GM19035 (cell line): ENCODE results near the gene MRPS7.
"Not testable (repeated sequence)": the region's sequence is repeated elsewhere in the genome, so short reads cannot be mapped to it uniquely, and the experiment has no call there.

Experiments used
- ATAC-seq: cut with Tn5 transposase; IDR thresholded peaks from one replicate; pipeline ENCODE4 v1.9.1; 2021; ENCODE audit not compliant: unreplicated experiment

MRPS7 gene

DNA sequence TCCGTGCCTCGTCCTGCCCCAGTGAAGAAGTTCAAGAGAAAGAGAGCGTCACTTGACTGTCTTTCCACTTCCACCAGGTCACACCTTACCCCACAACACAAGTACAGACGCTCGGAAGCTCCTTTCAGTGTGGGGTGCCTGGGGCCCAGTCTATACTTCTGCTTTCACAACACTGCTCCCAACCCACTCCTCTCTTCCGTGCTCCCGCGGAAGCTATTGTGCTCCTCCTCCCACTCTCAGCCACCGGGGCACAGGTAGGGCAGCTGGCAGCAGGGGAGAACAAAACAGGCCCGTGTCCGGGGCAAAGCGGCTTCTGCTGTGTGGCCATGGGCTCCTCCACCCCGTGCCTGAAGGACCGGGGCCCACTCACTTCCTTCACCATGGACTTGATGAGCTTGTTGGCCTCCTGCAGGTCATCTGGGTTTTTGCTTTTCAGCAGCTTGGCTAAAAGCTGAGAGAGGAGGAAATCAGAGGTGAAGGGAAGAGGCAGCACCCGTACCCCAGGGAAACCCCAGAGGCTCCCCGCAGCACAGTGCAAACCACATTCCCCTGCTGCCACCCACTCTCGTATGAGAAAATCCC, 19.1 kb upstream of the MRPS7 start:
- no peak for ATAC-seq

DNA sequence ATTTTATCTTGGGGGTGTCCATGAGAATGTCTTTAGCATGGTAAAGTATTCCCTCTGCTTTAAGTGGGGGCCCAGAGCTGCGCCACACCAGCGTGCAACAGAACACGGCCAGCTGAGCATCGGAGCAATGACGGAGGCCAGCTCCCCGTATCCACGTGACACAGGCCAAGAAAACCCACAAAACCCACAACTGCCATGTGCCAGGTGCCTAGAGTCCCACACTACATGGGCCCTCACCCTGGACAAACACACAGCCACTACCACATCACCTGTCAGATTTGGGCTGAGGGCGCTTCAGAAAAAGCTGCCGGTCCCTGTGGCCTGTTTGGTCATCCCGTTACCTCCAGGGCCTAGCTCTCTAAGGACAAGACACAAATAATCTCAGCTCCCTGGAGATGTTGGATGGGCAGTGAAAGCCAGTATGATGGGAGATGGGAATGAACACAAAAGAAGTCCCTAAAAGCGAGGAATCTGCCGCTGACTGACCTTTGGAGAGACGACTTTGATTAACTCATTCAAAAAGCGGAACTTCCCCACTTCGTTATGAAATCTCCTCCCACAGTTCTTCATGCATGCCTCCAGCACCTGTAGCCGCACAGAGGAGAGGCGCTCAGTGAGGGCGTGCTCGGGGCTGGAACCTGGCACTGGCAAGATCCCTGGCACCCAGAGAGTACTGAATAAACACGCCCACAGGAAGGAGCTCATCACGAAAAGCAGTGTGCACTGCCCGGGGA, 17.4 kb upstream of the MRPS7 start:
- no peak for ATAC-seq

DNA sequence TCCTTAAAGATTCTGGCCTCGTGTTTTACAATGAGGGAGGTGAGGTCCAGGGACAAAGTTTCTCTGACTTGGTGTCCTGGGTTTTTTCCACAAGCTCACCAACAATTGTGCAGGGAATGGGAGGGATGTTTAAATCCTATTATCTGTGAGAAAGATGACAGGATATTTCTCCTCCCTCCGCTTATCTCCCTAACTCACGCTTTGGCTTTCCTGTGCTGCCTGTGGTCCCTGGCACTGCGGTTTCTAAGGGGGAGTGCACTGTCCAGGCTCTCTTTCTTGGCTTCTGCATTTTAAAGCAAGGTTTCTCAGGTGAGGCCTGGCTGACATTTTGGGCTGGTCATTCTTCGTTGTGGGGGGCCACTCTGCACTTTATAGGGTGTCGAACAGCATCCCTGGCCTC, 16.7 kb upstream of the MRPS7 start:
- no peak for ATAC-seq

DNA sequence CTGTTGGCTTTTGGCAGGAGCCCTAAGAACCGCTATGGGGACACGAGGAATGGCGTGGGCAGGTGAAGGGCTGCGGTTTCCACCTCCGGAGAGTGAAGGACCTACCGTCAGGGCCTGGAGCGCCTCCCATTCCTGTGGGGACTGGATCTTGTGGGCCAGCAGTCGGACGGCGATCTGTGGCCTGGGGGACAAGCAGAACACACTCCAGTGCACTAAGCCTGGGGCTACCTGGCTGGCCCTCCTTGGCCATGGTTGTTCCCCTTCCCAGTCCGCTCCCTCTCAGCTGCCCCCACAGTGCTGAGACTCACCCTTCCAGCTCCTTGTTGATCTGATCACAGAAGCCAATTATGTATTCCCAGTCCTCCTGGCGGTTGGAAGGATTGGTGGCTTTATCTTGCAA, 15.3 kb upstream of the MRPS7 start:
- ATAC-seq, result no peak

DNA sequence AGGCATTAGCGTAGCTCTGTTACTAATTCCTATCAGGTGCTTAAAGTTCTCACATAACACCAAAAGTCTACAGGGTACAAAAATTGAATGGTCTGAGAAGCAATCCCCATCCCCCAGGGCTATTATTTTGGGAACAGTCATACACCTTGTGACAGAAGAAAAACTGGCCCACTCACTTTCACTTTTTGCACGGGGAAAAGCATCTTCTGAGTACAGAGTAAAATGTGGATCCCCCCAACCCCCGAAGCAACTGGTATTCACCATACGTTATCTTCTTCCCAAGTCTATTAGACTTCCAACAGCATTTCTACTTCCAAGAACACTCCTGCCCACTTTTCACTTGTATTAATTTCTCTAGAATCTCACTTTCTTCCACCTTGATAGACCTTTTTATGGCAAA, 12.1 kb upstream of the MRPS7 start:
- ATAC-seq, result no peak

DNA sequence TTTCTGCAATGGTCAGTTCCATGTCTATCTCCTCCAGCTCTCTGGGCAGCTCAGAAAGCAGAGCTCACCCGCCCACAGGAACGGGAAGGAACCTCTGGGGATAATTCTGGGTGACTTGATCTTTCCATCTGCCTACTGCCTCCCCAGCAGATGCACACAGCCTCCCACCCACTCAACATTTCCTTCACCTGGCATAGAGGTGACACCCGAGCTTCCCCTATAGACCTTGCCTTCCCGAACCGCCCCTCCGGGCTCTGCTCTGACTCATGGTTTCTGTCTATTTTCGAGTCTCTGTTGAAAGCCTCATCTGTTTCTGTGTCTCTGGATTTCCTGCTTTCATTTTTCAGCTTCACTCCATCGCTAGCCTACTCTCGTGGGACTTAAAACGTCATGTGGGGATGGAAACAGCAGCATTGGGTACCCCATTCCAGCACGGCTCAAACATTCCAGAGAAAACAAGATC, 11.6 kb upstream of the MRPS7 start:
- ATAC-seq, result peak; percentile 87

DNA sequence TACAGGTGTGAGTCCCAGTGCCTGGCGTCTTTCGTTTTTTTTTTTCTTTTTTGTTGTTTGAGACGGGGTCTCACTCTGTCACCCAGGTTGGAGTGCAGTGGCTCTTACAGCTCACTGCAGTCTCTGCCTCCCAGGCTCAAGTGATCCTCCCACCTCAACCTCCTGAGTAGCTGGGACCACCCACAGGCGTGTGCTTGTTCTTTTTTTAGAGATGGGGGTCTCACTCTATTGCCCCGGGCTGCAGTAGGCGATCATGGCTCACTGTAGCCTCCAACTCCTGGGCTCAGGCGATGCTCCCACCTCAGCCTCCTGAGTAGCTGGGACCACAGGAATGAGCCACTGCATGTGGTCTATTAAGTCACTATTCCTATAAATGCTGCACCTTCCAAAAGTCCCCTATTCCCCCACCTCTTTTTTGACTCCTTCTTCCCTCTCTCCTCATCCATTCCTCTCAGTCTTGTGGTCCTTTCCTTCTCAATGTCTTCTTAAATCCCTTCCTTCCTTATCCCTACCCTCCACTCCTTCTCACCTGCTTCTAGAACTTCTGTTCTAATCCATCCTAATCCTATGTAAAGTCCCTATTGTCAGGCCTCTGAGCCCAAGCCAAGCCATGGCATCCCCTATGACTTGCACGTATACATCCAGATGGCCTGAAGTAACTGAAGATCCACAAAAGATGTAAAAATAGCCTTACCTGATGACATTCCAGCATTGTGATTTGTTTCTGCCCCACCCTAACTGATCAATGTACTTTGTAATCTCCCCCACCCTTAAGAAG, 9.5 kb upstream of the MRPS7 start:
- ATAC-seq, result no peak

DNA sequence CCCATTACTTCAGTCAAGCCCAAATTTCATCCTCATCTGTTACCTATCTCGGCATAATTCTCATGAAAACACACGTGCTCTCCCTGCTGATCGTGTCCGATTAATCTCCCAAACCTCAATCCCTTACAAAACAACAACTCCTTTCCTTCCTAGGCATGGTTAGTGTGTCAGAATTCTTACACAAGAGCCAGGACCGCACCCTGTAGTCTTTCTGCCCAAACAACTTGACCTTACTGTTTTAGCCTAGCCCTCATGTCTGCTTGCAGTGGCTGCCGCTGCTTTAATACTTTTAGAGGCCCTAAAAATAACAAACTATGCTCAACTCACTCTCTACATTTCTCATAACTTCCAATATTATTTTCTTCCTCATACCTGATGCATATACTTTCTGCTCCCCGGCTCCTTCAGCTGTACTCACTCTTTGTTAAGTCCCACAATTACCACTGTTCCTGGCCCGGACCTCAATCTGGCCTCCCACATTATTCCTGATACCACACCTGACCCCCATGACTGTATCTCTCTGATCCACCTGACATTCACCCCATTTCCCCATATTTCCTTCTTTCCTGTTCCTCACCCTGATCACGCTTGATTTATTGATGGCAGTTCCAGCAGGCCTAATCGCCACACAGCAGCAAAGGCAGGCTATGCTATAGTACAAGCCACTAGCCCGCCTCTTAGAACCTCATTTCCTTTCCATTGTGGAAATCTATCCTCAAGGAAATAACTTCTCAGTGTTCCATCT, 5.6 kb upstream of the MRPS7 start:
- not testable (repeated sequence) for ATAC-seq

DNA sequence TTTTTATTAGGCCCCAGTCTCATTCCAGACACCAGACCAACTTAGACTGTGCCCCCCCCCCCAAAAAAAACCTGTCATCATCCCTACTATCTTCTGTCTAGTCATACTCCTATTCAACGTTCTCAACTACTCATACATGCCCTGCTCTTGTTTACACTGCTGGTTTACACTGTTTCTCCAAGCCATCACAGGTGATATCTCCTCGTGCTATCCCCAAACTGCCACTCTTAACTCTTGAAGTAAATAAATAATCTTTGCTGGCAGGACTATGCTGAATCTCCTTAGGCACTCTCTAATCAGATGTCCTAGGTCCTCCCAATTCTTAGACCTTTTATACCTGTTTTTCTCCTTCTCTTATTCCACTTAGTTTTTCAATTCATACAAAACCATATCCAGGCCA, 4.5 kb upstream of the MRPS7 start:
- ATAC-seq, result not testable (repeated sequence)

DNA sequence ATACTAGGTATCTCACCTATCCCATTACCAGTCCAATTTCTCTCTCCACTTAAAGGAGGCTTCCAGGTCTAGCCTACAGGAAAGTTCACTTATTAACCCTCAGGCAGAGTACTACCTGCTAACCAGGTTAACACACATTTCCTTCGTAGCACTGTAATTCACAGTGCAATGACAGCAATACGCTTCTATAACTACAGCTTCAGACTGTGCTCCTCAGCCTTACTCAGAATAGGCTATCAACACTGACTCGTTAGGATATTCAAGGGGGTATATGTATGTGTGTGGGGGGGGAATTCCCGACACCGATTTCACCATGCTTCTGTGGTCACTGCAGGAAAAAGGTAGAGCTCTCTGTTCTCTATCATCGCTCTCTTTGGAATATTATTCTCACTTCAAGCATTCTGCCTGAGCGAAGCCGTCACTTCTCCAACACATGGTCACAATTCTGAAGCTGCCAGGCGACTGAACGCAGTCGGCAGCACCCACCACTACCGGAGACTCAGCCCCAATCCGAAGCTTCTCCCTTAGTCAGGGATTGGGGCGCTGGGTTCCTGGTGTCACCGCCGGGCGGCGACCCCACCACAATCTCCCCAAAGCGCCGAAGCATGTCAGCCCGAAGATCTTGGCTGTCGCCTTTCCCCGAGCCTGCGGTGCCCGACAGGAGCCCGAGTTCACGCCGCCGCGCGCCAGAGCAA, 891 bp upstream of the MRPS7 start:
- peak; percentile 30 for ATAC-seq

DNA sequence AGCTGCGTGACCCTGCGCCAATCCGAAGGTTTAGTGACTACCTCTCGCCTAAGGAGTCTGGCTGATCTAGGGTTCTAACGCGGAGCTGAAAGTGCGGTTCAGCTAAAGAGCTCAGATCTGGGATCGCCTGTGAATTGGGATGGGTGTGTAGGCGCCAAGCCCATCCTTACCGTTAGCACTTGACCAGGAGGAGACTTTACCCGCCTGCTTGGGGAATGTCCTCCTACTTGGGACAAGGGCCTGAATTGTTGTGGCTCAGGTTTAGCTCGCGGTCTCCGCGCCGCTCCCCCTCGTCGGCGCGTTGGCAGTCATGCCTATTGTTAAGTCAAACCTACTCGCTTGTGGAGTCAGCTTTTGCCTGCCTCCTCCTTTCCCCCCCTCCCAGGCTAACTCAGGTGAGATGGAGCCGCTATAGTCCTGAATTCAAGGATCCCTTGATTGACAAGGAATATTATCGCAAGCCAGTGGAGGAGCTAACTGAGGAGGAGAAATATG, 480 bp downstream of the MRPS7 start:
- no peak for ATAC-seq

DNA sequence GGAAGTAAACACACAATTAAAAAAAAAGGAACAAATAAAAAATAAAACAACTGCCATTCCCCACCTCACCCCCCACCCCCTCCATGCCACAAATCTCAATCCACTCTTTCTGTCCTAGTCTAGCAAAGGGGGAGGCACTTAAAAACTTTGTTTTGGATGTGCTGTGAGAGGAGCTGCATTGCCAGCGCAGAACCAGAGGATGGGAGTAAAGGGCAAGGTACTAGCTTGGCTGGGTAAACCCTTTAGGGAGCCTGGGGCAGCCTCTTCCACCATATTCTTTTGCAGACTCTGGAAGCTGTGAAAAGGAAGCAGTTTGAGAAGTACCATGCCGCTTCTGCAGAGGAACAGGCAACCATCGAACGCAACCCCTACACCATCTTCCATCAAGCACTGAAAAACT, 1.4 kb downstream of the MRPS7 start:
- no peak for ATAC-seq

DNA sequence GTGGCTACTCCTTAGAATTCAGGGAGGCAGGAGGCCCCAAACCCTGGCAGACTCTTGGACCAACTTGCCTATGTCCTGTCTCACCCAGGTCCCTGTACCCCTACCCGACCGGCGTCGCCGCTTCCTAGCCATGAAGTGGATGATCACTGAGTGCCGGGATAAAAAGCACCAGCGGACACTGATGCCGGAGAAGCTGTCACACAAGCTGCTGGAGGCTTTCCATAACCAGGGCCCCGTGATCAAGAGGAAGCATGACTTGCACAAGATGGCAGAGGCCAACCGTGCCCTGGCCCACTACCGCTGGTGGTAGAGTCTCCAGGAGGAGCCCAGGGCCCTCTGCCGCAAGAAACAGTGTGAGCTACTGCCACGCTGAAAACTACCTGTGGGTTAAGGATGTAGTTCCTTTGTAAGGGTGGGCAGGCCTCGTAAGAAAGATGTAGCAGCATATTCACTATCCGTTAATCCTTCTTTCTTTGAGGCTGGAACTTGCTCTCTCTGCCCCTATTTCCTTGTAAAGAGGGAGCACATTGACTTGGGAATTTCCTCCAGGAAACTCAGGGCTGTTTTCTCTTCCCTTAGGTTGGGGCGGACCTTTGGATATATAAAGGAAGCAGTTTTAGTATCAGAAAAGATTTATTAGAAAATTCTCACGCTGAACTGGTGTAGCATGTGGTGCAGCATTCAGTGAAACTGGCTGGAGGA, 4.1 kb downstream of the MRPS7 start:
- ATAC-seq, result no peak

DNA sequence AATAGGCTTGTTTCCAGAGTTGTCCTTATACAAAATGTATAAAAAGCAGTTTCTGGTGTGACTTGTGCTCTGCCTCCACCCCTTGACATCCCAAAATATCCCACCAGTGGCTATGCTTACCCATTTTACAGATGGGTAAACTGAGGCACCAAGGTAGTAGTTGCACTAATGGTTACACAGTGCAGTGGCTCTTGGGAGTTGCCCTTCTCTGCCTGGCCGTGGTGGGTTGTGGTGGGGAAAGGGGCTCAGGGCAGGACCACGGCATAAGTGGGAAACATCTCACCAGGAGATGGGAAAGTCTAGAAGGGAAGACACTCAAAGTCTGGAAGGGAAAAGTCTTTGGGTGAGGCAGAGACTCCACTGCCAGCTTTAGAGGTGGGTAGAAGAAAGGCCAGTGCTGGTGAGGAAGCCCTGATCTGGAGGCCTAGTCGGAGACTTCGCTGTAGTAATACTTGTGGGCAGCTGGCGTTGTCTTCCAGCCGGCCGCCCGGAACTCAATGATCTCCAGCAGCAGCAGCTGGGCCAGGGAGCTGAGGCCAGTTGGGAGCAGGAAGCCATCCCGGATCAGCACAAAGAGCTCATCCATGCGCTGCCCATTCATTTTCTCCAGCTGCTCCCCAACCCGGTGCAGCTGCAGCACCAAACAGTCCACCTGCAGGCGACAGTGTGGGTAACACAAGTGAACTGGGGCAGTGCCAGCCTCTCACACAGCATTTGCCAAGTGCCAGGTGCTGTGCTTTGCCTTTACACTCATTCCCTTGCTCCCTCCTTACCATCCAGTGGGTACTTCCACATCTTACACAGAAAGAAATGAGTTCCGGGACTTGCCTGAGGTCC, 4.9 kb downstream of the MRPS7 start:
- ATAC-seq, result no peak

DNA sequence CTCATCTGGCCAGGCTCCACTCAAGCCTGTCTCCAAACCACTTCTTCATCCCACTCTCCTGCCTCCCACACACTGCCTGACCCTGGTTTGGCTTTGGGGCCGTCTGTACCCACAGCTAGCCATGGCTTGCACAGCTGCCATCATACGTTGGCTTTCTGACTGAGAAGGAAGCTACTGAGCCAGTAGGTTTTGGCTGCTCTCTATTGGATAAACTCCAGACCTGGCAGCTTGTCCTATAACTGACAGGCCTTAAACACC, 5.4 kb downstream of the MRPS7 start:
- ATAC-seq, result no peak

DNA sequence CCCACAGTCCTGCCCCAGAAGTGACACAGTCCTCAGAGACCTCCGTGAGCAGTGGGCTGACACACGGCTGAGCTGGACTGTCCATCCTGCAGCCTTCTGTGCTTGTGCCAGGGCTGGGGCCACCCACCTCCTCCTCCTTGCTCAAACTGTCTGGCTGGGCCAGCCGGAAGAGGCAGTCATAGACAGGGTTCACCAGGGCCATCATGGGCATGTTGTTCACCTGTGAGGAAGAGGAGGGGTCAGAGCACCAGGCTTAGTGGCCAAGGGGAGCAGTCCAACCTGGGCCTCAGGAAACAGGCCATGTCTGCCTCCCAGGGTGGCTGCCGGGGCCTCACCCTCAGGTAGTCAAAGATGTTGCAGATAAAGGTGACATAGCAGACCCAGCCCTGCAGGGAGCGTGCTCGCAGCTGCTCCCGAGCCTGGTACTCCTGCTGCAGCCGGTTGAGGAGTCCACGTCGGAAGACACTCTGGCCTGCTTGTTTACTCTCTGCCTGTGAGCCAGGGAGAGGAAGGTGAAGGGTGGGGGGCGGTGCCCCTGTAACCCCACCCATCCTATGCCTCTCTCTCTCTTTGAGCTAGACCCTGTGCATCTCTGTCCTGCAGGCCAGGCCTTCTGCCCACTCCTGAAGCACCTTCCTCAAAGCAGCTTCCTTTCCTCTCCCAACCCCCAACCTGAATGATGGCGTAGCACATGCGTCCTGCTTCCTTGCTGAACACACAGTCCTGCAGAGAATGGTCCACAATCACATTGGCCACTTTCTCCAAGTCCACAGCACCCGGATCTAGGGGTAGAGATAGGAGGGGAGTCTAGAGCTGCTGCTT, 5.9 kb downstream of the MRPS7 start:
- no peak for ATAC-seq

DNA sequence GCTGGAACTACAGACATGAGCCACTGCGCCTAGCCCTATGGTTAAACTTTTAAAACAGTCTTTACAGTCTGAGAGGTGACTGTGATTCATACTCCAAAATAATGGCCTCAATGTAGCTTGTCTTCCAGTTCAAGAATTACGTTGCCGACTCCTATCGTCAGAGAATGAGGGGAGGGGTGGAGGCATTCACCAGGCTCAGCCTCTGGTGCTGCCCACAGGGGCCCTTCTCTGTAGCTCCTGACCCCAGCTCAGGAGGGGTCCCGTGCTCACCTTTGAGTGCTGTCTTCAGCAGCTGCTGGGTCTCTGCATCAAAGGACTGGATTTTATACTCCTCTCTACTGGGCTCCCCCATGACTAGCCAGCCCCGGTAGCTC, 8.2 kb downstream of the MRPS7 start:
- ATAC-seq, result peak; percentile 1

DNA sequence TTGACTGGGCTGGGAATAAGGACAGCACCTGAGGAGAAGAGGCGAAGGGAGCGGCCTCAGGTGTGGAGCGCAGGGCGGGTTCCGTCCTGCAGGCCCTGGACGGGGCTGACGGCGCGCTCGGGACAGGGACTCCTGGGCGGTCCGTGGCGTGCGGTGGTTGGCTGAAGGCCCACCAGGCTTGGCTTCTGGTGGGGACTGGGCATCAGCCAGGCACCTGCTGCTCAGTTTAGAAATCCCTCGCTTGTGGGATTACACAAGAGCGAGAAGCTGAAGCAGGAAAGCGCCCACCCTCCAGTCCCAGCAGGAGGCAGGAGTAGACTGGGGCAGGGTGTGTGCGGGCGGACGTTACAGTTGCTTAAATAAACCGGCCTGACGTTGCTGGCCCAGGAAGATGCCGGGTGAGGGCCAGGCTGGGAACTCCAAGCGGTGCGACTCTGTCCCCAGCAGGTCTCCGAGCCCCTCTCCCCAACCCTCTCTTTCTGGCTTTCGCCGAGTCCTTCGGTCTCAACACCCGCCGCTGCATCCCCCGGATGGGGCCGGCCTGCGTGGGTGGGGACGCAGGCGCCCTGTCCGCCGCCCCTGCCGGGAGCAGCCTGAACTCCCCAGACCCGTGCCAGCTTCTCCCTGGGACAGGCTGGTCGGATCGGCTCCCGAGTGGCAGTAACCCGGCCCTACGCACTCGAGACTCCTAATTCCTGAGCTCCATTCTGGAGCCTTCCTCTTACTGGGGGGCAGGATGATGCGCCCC, 8.7 kb downstream of the MRPS7 start:
- peak; percentile 44 for ATAC-seq
